GM18861 (cell line): ENCODE data around the gene GZMB.
"Not testable (repeated sequence)": the region's sequence is repeated elsewhere in the genome, so short reads cannot be mapped to it uniquely, and the experiment has no call there.

ENCODE experiments used
- ATAC-seq: cut with Tn5 transposase; IDR thresholded peaks from one replicate; pipeline ENCODE4 v1.9.1; 2021; ENCODE audit not compliant: unreplicated experiment

The GZMB gene

DNA sequence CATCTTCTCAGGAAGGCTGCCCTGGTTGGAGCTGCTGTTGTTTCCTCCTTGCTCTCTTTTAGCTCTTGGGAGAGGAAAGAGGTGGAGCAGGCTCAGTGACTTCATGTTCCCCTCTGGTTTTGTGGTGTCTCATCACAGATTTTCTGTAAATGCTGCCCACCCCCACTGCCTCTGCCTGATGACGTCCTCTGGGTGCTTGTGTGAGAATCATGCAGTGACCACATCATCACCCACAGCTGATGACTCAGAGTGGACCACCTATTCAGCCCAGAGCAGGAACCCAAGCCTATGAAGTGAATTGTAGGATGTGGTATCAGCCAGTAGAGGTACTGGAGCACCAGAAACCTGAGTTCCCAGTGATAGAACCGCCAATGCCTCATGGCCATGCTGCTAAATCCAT lies at the start of gene GZMB:
TSS of gene GZMB (minus strand) at position 33 of the 400 bp plus-strand sequence. CDS start at position 3, 30 bp downstream.
- ATAC-seq, result no peak

DNA sequence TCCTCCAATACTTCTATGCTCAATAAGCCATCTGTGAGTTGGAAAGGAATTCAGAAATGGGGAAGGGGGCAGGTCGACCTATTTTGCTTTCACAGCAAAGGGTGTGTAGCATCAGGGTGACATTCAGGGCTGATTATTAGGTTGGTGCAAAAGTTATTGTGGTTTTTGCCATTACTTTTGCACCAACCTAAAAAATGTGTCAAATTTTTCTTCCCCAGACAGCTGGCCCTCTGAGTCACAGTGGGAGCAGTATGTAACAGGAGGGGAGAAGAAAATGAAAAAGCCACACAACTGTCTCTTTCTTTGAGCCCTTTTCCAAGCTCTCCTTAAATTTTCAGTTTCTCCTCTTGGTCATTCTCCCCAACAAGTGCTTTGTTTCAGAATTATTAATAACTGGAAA lies 47.1 kb upstream of the GZMB start:
- ATAC-seq, result no peak

DNA sequence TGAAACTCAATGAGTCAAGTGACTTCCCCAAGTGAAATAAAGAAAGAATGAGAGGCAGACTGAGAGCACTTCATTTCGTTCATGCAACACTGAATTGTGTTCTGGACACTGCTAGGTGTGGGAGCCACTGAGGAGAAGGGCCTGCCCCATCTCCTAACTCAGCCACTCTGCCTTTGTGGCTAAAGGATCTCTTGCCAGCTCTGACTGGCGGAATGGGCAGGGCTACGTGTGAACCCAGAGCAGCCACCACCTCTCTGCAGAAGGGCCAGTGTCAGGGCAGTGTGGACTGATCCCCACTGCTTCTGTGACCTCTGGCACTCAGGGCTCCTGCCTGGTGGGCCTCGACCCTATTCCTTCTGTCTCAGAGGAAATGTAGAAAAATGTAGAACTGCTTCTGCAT lies 46.5 kb upstream of the GZMB start:
- no peak for ATAC-seq

DNA sequence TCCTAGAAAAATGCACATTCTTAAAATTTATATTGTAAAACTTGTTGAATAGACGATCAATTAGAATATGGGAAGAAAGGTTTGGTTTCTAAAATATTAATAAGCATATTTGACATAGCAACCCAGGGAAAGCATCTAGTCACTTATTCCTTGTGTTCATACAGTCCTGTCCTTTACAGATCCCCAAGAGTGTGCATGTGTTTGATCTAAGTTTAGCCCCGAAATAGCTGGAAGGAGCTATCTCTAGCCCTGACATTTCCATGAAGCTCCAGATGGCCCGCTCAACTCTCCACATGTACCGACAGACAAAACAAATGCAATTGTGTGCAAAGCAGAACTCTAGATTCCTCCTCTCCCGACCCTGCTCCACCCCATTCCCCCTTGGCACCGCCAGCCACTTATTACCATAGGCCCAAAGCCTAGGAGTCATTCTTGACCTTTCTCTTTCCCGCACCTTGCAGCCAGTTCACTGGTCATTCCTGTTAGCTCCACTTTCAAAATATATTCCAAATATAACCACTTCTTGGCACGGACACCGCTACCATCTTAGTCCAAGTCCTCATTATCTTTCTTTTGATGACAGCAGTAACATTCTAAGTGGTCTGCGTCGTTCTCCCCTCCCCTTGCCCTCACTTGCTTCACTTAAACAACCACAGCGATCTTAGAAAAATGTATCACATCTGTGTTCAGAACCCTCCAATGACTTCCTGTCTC lies 45.4 kb upstream of the GZMB start:
- ATAC-seq, result no peak

GRCh38 chr14:24678801-24679247 lies 44.8 kb upstream of the GZMB start:
- ATAC-seq, result peak; percentile 73

- ATAC-seq, result no peak
Observed at GRCh38 chr14:24677956-24678355, 44.0 kb upstream of the GZMB start.

DNA sequence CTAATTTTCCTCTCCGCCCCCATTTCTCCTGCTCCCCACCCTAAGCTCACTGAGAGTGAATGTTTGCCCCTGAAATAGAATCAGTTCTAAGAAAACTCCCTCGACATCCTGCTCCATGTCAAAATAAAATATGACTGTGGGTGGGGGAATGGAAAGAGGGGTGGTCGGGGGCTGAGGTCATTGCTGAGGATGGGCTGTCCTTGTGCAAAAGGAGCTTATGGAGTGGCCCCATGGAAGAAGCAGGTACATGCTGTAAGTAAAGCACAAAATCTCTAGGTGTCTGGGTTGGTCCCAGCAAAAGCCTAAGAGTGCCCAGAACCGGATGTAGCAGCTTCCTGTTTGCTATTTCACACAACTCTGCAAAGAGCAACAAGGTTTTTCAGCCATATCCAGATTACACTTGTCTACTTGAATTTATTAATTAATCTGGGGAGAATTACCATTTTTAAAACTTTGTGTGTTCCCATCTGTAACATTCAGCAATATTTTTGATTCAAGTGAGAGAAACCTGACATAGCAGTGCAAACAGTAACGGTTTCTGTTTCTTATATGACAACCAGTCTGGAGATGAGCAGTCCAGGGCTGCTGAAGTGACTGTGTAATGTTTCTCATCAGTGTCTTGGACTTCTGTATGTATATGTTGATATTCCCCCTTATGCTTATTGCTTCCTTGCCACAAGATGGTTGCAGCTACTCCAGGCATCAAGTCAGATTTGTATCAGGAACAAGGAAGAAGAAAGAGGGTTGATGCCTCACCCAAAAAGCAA lies 40.4 kb upstream of the GZMB start:
- ATAC-seq, result peak; percentile 55

DNA sequence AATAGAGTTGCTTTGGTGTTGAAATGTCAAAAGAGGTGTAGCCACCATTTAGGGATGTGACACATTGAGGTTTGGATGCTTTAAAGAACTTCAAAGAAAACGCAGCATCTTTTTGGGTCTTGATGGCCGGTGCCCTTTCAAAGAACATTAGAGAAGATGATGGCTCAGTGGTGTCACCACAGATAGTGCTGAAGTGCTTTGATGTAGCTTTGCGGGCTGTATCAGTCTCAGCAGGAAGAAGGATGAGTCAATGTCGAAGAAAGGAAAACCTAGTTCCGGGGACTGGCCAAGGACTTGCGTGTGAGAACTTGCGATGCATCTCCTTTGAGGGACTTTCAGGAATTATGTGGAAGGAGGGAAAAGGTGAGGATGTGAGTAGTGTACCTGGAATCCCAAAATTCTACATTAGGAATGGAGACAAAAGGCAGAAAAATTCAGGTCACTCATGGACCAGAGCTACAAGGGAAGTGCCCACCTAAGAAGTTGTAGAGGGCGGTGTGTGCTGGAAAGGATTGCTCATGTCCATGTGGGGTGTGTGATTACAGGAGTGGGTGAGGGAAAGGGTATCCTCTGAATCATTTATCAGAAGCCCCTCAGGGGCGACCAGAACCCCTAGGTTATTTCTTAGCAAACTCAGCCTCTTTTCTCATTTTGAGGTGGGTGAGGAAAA lies 39.7 kb upstream of the GZMB start:
- peak; percentile 44 for ATAC-seq

DNA sequence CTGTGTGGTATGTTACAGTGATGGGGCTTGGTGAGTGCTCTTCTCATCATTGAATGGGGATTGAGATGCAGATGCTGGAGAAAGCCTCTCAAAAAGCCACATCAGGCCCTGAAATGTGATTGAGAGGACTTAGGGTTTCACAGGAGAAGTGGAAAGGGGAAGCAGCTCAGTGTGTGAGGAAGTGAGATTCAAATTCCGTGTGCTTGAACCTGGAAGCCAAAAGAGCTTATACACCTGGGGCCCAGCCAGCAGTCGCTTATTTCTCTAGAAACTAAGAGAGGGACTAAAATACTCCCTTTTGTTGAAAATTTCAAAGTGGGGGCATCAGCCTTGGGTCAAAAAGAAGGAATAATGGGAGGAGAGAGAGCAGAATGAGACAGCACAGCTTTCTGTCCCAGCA lies 39.1 kb upstream of the GZMB start:
- ATAC-seq, result peak; percentile 43

- ATAC-seq, result no peak
Observed at GRCh38 chr14:24670594-24670993, 36.6 kb upstream of the GZMB start.

DNA sequence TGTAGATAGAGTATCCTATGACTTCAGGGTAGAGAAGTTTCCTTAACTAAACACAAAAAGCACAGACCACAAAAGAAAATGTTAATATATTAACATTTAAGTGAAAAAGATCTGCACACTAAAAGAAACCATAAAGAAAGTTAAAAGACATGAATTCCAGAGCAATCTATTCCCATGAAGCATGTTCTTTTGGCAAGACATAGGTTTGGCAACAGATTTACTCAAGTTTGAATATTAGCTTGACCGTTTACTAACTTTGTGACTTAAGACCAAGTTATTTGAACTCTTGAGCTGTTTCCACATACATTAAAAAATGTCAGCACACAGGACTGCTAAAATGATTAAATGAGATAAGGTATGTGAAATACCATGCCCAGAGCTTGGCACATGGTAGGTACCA lies 35.7 kb upstream of the GZMB start:
- no peak for ATAC-seq

GRCh38 chr14:24665440-24665991 lies 31.5 kb upstream of the GZMB start:
- peak; percentile 92 for ATAC-seq

GRCh38 chr14:24664366-24664765 lies 30.4 kb upstream of the GZMB start:
- no peak for ATAC-seq

DNA sequence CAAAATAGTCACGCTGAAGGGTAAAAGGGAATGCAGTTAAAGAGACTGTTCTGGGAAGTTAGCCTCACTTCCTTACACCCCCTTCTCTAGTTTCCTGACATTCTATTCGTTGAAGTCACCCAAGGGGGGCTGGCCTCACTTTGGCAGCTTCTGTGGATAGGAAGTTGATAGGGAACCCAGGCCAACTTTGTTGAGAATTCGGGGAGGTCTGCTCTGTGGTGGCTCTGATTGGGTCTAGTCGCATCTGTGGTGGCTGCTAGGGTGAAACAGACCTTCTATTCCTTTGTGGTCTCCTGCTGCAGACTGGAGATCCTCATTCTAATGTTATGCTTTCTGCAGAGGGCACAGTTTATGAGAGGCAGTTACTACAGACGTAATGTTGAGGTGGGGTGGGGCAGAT lies 28.8 kb upstream of the GZMB start:
- ATAC-seq, result no peak

GRCh38 chr14:24659916-24660570 lies 26.1 kb upstream of the GZMB start:
- ATAC-seq, result no peak

- not testable (repeated sequence) for ATAC-seq
Observed at GRCh38 chr14:24648361-24648760, 14.4 kb upstream of the GZMB start.

- no peak for ATAC-seq
Observed at GRCh38 chr14:24639905-24640304, 5.9 kb upstream of the GZMB start.

DNA sequence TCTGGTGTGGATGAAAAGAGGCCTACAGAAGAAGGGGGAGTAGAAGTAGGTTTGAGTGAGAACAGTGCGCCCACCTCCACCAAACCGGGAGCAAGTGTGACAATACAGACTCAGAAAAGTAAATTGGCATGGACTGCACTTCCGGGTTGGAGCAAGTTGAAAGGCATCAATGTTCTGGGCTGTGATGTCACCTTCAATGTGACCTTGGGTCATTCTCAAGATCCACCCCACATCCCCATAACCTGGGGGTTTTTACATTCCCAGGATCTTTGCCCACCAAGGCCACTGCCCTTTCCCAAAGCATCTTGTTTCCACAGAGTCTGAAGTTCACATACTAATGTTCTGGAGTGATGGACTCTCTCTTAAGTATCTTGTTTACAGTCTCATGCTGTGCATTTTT lies 5.3 kb upstream of the GZMB start:
- no peak for ATAC-seq

DNA sequence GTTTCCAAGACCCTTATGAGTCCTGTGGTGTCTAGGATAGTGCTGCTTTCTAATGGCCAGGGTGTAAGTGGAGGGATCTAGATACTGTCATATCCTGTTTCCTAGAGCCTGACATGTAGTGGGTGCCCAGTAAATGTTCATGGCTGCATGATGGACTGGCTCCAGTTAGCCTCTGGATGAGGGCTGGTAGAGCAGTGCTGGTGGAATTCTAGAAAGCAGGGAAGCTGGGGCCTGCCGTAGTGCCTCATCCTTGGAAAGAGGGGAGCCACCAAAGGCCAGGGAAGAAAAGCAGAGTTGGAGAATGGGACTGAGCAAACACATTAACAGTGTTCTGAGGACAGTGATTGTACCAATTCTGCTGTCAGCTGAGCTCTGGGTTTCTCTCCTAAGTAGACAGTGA lies 637 bp downstream of the GZMB start:
- ATAC-seq, result no peak

- ATAC-seq, result no peak
Observed at GRCh38 chr14:24632761-24633160, 1.2 kb downstream of the GZMB start.

GRCh38 chr14:24632336-24632735 lies 1.7 kb downstream of the GZMB start:
- no peak for ATAC-seq
